ENCODE measurements around the gene COLGALT1. TPM values are rescaled to one million over a fixed set of nuclear protein-coding genes. Genes with fewer than 3 reads are reported as not detected.

Gene COLGALT1
- total and polyA plus RNA-seq, 10 of the 15 experiments (the other 5 are each of a cell fraction or from before 2014, with no cell fraction given): 1.2 to 78.8 (median 29.8) TPM

DNA sequence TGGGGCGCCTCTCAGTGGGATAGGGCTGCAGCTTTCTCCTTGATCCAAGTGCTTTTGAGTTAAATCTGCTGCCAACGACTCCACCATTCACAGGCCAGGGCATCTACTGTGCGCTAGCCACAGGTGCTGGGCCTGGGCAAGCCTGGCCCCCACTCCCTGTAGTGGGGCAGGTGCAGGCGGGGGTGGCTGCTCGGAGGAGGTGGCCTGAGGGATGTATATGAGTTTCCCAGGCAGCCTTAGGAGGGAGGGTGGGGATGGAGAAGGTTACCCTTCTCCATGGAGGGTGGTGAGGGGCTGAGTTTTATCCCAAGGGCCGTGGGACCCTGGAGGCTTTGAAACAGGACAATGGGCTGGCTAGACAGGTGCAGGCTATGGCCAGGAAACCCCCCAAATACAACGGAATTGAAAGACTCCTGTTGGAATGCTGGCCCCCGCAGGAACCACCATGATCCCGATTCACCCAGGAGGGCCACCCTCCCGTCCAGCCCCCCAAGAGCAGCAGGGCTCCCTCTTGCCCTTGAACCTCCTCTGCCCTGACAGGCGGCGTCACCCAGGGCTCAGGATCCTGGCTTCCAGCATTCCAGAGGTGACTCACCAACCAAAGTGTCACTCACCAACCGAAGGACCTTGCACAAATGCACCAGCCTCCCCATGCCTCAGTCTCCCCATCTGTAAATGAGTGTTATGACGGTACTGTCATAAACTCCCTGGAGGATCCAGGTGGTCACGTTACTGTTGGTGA lies 39.9 kb upstream of the COLGALT1 start:
- ChIA-PET SMC1A (ENCODE audit: uncharacterized antibody, unreplicated experiment) (no interaction called here), RAD21 (ENCODE audit: unreplicated experiment) (no interaction called here), CTCF (no interaction called here), POLR2A (no interaction called here)
- 93% methylated on average over 15 of the region's 15 CpGs for WGBS (ENCODE audit: insufficient coverage, insufficient replicate concordance, low lambda C conversion rate, missing lambda C conversion rate)
- peaks cover 8% of the 10 kb centered on the region for H3K9me3 ChIP-seq (replicated peaks; ENCODE audit: control insufficient read depth, insufficient read depth, low read length)
- DNase-seq (ENCODE audit: low read depth, low spot score): no peak
- peaks cover 20% of the 10 kb centered on the region for H3K79me2 ChIP-seq (ENCODE audit: control insufficient read depth, insufficient read depth, low read length)
- H3K4me1 ChIP-seq (ENCODE audit: control insufficient read depth, insufficient read depth, low read length): peaks cover 4% of the 10 kb centered on the region; the same call in 1 of the 2 replicates
- H3K9ac ChIP-seq (ENCODE audit: control insufficient read depth, insufficient read depth, low read length): no peak overlapping the region
- no peak overlapping the region for H3K4me2 ChIP-seq (ENCODE audit: control insufficient read depth, insufficient read depth)
- H3K36me3 ChIP-seq (ENCODE audit: control insufficient read depth in 2 of 2, insufficient read depth in 2 of 2, low read length in 1 of 2): peaks cover 2 to 9% of the 10 kb centered on the region in 2 experiments; a peak in 3 of 4 replicates
- H3K4me3 ChIP-seq: no peak overlapping the region
- no peak for TF ChIP-seq HCFC1 (IDR thresholded peaks at IDR 0.05; ENCODE audit: low read length)
- no peak for TF ChIP-seq KAT2A (conservative IDR thresholded peaks at IDR 0.05; ENCODE audit: control insufficient read depth, low read depth, low read length)
- no peak for TF ChIP-seq IKZF1 (conservative IDR thresholded peaks at IDR 0.05)
- TF ChIP-seq CBX5 (IDR thresholded peaks at IDR 0.05; ENCODE audit: low read depth): no peak
- TF ChIP-seq NFYA (IDR thresholded peaks at IDR 0.05; ENCODE audit: borderline replicate concordance, low read depth, low read length): no peak
- TF ChIP-seq HDGF (IDR thresholded peaks at IDR 0.05): no peak
- no peak for TF ChIP-seq BACH1 (IDR thresholded peaks at IDR 0.05; ENCODE audit: borderline replicate concordance)
- no peak for TF ChIP-seq TCF12 (IDR thresholded peaks at IDR 0.05; ENCODE audit: low read depth, low read length)
- TF ChIP-seq, protein P1, sequence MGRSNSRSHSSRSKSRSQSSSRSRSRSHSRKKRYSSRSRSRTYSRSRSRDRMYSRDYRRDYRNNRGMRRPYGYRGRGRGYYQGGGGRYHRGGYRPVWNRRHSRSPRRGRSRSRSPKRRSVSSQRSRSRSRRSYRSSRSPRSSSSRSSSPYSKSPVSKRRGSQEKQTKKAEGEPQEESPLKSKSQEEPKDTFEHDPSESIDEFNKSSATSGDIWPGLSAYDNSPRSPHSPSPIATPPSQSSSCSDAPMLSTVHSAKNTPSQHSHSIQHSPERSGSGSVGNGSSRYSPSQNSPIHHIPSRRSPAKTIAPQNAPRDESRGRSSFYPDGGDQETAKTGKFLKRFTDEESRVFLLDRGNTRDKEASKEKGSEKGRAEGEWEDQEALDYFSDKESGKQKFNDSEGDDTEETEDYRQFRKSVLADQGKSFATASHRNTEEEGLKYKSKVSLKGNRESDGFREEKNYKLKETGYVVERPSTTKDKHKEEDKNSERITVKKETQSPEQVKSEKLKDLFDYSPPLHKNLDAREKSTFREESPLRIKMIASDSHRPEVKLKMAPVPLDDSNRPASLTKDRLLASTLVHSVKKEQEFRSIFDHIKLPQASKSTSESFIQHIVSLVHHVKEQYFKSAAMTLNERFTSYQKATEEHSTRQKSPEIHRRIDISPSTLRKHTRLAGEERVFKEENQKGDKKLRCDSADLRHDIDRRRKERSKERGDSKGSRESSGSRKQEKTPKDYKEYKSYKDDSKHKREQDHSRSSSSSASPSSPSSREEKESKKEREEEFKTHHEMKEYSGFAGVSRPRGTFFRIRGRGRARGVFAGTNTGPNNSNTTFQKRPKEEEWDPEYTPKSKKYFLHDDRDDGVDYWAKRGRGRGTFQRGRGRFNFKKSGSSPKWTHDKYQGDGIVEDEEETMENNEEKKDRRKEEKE (IDR thresholded peaks at IDR 0.05): no peak
- TF ChIP-seq MYC (IDR thresholded peaks at IDR 0.05; ENCODE audit: insufficient read depth, insufficient read length, insufficient replicate concordance, low read length, severe bottlenecking): no peak
- no peak for TF ChIP-seq MTA2 (IDR thresholded peaks at IDR 0.05; ENCODE audit: low read depth)
- TF ChIP-seq MYB (IDR thresholded peaks at IDR 0.05; ENCODE audit: borderline replicate concordance, low read depth, low read length): no peak
- no peak for TF ChIP-seq CHD4 (IDR thresholded peaks at IDR 0.05)
- TF ChIP-seq SREBF1 (IDR thresholded peaks at IDR 0.05; ENCODE audit: low read length): no peak
- intact Hi-C loops (cut with micrococcal nuclease; ENCODE audit: unreplicated experiment) (no loop called here), in situ Hi-C loops (cut with MboI) (no loop called here)
- H2AFZ ChIP-seq (ENCODE audit: control insufficient read depth, low read depth, low read length): no peak overlapping the region
- H4K20me1 ChIP-seq (ENCODE audit: control insufficient read depth, insufficient read depth): no peaks in the 10 kb centered on the region
- no peak overlapping the region for H3K27ac ChIP-seq (ENCODE audit: control insufficient read depth, insufficient read depth)
- FAIRE-seq: no peak
- ATAC-seq: no peak
- H3K27me3 ChIP-seq (replicated peaks in 1 of 2; ENCODE audit: control insufficient read depth in 2 of 2, insufficient read depth in 2 of 2, low read length in 1 of 2): no peaks in the 10 kb centered on the region
- BruUV-seq (replicated peaks): no TSS peak

All from GM12878 (cell line).